ENCODE data around the gene ASIP. TPM values are rescaled to one million over a fixed set of nuclear protein-coding genes. Genes with fewer than 3 reads are reported as not detected.
"Not testable (repeated sequence)": the region's sequence is repeated elsewhere in the genome, so short reads cannot be mapped to it uniquely, and the experiment has no call there.

Gene ASIP
- total RNA-seq, 1 donor from 2014 or later: not detected

DNA sequence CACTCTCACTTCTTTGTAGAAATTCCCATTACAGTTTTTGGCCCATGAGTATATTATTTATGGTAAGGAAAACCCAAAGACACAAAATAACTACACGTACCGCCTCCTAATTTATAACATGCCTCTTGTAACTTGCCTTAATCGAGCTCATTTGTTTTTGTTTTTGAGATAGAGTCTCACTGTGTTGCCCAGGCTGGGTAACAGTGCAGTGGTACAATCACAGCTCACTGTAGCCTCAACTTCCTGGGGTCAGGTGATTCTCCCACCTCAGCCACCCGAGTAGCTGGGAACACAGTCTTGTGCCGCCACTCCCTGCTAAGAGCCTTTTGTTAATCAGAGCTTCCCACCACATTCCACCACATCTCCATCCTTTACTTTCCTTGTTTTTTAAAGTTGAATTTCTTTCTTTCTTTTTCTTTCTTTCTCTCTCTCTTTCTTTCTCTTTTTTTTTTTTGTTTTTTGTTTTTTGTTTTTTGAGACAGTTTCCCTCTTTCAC lies 15.5 kb downstream of the ASIP start:
- Histone ChIP-seq H3K27me3 (ENCODE audit: control insufficient read depth, insufficient read depth, low read length) (no peaks in the 10 kb centered on the region), H3K36me3 (ENCODE audit: control insufficient read depth, insufficient read depth, low read length) (no peaks in the 10 kb centered on the region), H3K4me3 (ENCODE audit: low read depth, low read length) (no peak overlapping the region)
- FAIRE-seq: no peak
- TF ChIP-seq, protein P1, sequence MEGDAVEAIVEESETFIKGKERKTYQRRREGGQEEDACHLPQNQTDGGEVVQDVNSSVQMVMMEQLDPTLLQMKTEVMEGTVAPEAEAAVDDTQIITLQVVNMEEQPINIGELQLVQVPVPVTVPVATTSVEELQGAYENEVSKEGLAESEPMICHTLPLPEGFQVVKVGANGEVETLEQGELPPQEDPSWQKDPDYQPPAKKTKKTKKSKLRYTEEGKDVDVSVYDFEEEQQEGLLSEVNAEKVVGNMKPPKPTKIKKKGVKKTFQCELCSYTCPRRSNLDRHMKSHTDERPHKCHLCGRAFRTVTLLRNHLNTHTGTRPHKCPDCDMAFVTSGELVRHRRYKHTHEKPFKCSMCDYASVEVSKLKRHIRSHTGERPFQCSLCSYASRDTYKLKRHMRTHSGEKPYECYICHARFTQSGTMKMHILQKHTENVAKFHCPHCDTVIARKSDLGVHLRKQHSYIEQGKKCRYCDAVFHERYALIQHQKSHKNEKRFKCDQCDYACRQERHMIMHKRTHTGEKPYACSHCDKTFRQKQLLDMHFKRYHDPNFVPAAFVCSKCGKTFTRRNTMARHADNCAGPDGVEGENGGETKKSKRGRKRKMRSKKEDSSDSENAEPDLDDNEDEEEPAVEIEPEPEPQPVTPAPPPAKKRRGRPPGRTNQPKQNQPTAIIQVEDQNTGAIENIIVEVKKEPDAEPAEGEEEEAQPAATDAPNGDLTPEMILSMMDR (IDR thresholded peaks at IDR 0.05; ENCODE audit: insufficient read depth, low read length, severe bottlenecking): no peak
- no peak for DNase-seq (ENCODE audit: low read depth)

DNA sequence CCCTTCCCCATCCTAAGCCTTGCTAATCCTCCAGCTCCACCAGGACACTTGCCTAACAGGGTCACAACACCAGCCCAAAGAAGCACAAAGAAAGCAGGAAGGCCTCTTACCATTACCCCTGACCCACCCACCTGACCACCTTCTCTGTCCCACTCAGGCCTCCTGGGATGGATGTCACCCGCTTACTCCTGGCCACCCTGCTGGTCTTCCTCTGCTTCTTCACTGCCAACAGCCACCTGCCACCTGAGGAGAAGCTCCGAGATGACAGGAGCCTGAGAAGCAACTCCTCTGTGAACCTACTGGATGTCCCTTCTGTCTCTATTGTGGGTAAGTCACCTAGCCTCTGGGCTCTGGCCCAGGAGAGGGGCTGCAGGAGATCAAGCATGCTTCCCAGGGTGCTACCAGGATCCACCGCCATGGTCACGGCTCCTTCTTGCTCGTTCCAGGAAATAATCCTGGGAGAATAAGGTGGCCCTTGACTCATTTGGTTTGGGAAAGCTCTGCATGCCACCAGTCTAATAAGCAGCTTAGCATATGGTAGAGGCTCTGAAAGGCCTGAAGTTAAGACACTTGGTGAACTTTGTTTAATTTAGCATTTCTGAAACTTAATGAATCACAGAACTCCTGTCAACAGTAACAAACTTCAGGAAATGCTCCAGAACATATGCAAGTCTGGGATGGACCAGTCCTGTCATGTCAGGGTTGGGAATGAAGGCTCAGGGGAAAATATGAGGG lies 19.2 kb downstream of the ASIP start:
- TF ChIP-seq, protein P1 (IDR thresholded peaks at IDR 0.05; ENCODE audit: insufficient read depth, low read length, severe bottlenecking): no peak
- Histone ChIP-seq H3K4me3 (ENCODE audit: low read depth, low read length) (no peak overlapping the region), H3K36me3 (ENCODE audit: control insufficient read depth, insufficient read depth, low read length) (no peaks in the 10 kb centered on the region), H3K27me3 (ENCODE audit: control insufficient read depth, insufficient read depth, low read length) (no peaks in the 10 kb centered on the region)
- FAIRE-seq (no peak), DNase-seq (ENCODE audit: low read depth) (peak; percentile 48)

DNA sequence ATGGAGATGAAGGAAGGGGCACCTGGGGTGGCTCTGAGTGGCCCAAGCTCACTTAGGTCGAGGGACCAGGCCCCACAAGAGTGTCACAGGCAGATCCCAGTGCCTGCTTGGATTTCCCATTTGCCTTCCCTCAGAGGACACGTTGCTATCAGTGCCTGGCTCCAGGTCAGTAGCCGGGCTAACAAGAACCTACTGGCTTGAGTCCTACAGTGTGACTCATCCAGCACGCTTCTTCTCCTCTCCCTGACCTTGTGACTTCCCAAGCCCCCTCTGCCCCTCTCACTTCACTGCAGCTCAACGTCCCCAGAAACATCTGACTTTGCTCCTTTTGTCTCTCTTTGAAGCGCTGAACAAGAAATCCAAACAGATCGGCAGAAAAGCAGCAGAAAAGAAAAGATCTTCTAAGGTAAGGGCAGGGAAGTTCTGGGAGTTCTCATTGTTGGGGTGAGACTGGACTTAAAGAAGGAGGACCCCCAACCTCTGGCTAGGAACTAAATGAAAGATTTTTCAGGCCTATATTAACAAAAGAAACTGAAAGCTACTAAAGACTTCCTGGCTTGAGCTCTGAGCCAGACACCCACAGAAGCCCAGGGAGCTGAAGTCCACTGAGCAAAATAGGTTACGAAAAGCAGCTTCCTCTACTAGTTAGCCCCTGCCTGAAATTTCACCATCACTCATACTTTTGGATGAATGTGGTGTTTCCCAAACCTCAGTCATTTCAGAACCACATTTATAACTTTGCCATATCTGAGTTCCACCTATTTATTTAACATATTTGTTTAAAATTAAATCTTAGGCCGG lies 21.5 kb downstream of the ASIP start:
- peak; percentile 33 for DNase-seq (ENCODE audit: low read depth)
- no peak for FAIRE-seq
- no peak overlapping the region for H3K4me3 ChIP-seq (ENCODE audit: low read depth, low read length)
- no peaks in the 10 kb centered on the region for H3K36me3 ChIP-seq (ENCODE audit: control insufficient read depth, insufficient read depth, low read length)
- no peaks in the 10 kb centered on the region for H3K27me3 ChIP-seq (ENCODE audit: control insufficient read depth, insufficient read depth, low read length)
- TF ChIP-seq, protein P1 (IDR thresholded peaks at IDR 0.05; ENCODE audit: insufficient read depth, low read length, severe bottlenecking): no peak

DNA sequence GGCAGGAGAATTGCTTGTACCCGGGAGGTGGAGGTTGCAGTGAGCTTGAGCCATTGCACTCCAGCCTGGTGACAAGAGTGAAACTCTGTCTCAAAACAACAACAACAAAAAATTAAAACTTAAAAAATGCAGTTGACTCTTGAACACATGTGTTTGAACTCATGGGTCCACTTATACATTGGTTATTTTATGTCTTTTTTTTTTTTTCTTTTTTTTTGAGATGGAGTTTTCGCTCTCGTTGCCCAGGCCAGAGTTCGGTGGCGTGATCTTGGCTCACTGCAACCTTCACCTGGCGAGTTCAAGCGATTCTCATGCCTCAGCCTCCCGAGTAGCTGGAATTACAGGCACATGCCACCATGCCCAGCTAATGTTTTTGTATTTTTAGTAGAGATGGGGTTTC lies 22.2 kb downstream of the ASIP start:
- not testable (repeated sequence) for H3K36me3 ChIP-seq (ENCODE audit: control insufficient read depth, insufficient read depth, low read length); DNase-seq (ENCODE audit: low read depth); H3K4me3 ChIP-seq (ENCODE audit: low read depth, low read length); H3K27me3 ChIP-seq (ENCODE audit: control insufficient read depth, insufficient read depth, low read length); FAIRE-seq

DNA sequence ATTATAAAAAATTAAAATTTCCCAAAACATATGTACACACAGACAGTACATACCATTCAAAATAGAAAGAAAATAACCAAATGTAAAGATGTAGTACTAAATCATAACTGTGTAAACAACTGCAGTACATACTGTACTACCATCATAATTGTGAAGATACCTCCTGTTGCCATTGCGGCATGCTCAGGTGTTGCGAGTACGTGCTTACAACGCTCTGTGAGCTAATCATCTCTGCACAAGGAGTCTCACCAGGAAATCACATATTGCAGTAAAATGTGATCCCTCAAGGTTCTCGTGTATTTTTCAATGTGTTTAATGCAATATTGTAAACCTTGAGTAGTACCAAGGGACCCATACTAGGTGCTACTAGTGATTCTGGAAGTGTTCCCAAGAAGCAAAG lies 22.9 kb downstream of the ASIP start:
- Histone ChIP-seq H3K4me3 (ENCODE audit: low read depth, low read length) (no peak overlapping the region), H3K27me3 (ENCODE audit: control insufficient read depth, insufficient read depth, low read length) (no peaks in the 10 kb centered on the region), H3K36me3 (ENCODE audit: control insufficient read depth, insufficient read depth, low read length) (no peaks in the 10 kb centered on the region)
- TF ChIP-seq, protein P1 (IDR thresholded peaks at IDR 0.05; ENCODE audit: insufficient read depth, low read length, severe bottlenecking): no peak
- no peak for FAIRE-seq
- no peak for DNase-seq (ENCODE audit: low read depth)

DNA sequence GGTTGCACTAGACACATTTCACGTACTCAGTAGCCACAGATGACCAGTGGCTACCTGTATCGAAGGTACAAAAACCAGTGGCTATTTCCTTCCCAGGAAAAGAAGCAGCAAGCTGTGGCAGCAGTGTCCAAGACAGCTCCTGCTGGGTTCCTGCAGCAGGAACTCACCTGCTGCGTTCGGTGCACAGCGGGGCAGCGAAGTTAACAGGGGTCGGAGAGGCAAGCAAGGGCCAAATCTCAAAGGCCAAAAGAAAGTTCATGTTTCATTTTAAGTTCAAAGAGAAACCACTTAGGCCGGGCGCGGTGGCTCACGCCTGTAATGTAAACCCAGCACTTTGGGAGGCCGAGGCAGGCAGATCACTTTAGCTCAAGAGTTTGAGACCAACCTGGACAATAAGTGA lies 26.9 kb downstream of the ASIP start:
- H3K36me3 ChIP-seq (ENCODE audit: control insufficient read depth, insufficient read depth, low read length): no peaks in the 10 kb centered on the region
- TF ChIP-seq, protein P1 (IDR thresholded peaks at IDR 0.05; ENCODE audit: insufficient read depth, low read length, severe bottlenecking): no peak
- no peak for FAIRE-seq
- no peak for DNase-seq (ENCODE audit: low read depth)
- no peaks in the 10 kb centered on the region for H3K27me3 ChIP-seq (ENCODE audit: control insufficient read depth, insufficient read depth, low read length)
- H3K4me3 ChIP-seq (ENCODE audit: low read depth, low read length): no peak overlapping the region
